Prostate gland (tissue), 2 donors: Measurements from ENCODE around the gene DTNB.
"Not testable (repeated sequence)": the region's sequence is repeated elsewhere in the genome, so short reads cannot be mapped to it uniquely, and the experiment has no call there.

Experiments used
- CTCF ChIP-seq, 4 experiments: fragments of 200-600 bp in 2 of 4; fragments of 450-650 bp in 2 of 4; sonication (generic) in 2 of 4; IDR thresholded peaks; 1 replicate in 3 of 4; 2 replicates in 1 of 4; pipeline ENCODE4 v1.5.1; 2016 to 2019; ENCODE audit warnings: antibody characterized with exemption in 4 of 4, mild to moderate bottlenecking in 2 of 4, moderate library complexity in 2 of 4
- POLR2A ChIP-seq: fragments of 450-650 bp; IDR thresholded peaks from one replicate; pipeline ENCODE4 v1.6.1; 2016; ENCODE audit warnings: antibody characterized with exemption, mild to moderate bottlenecking

- not testable (repeated sequence) for TF ChIP-seq POLR2A; CTCF (IDR thresholded peaks at IDR 0.05)
Measured at GRCh38 chr2:25534937-25535336, 138.4 kb downstream of the DTNB start.
